ENCODE data around the gene TOMM40L. TPM values are rescaled to one million over a fixed set of nuclear protein-coding genes. Genes with fewer than 3 reads are reported as not detected.

The TOMM40L gene
- total RNA-seq: 22.4 TPM

- DNase-seq (ENCODE audit: low spot score in 2 of 2) (peak; percentile 74 to 86), FAIRE-seq (peak; percentile 98)
These were observed at the start of gene TOMM40L for GRCh38 chr1:161225534-161226319. TOMM40L (plus strand) TSS chr1:161226060; CDS start chr1:161226490, 430 bp downstream.

GRCh38 chr1:161176468-161177111 lies 49.3 kb upstream of the TOMM40L start:
- DNase-seq (ENCODE audit: low spot score in 2 of 2) (no peak), FAIRE-seq (no peak)

DNA sequence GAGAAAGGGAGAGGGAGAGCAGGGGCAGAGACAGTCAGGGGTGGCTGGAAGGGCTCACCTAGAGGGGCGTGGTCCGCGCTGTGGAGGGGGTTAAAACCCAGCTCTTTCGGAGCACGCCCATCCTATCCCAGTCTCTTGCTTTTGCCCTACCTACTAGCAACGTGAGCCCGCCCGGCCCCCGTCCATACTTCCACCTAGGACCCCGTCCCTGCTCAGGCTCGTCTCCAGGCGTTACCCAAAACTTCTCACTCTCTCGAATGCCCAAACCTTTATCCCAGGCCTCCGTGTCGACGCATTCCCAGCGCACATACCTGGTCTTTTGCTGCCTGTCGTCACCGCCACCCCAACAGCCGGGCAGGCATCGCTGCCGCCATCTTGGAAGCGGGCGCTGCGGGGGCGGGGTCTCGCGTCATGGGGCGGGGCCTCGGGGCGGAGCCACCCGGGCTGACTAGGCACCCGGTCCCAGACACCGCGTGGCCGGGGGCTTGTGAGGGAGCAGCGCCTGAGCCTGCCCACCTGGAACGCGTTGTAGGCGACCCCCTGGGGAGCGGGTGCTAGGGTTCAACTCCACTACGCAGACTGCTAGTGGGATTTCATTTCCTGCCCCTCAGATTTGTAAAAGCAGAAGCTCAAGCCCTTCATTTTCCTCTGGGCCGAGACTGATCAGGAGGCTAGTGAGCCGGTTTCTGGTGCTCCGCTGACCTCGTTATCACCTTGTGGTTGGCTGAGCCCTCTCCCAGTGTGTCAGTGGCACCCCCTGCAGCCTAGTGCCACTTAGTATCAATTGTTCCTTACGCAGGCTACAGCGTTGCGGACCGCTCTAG lies 48.5 kb upstream of the TOMM40L start, which contains the start of gene B4GALT3:
B4GALT3 (minus strand) TSS at position 396 of the 824 bp plus-strand sequence. CDS start 1,447 bp downstream, outside the sequence.
- DNase-seq (ENCODE audit: low spot score in 2 of 2) (peak; percentile 87 to 98), FAIRE-seq (no peak)

GRCh38 chr1:161177936-161178244 lies 48.0 kb upstream of the TOMM40L start:
- DNase-seq (ENCODE audit: low spot score in 2 of 2): no peak
- FAIRE-seq: no peak

DNA sequence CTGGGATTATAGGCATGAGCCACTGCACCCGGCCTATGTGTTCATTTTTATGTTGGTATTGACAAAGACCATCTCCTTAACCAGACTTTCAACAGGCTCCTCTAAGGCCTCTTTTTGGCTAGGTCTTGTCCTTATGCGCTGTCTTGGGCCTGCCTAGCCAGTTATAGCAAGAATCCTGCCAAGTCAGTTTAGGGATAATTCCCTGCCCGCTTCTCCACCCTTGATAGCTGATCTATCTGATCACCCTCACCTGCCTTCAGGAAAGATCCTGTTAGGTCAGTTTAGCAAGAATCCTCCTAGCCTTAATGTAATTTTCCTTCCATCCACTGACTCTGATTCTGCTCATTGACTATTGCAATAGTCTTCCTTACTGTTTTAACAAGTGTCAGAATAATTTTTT lies 46.2 kb upstream of the TOMM40L start:
- FAIRE-seq (no peak), DNase-seq (ENCODE audit: low spot score in 2 of 2) (no peak)

GRCh38 chr1:161180639-161181038 lies 45.2 kb upstream of the TOMM40L start:
- no peak for DNase-seq (ENCODE audit: low spot score in 2 of 2)
- no peak for FAIRE-seq

GRCh38 chr1:161182214-161182613 lies 43.6 kb upstream of the TOMM40L start:
- DNase-seq (ENCODE audit: low spot score in 2 of 2): no peak
- FAIRE-seq: no peak

DNA sequence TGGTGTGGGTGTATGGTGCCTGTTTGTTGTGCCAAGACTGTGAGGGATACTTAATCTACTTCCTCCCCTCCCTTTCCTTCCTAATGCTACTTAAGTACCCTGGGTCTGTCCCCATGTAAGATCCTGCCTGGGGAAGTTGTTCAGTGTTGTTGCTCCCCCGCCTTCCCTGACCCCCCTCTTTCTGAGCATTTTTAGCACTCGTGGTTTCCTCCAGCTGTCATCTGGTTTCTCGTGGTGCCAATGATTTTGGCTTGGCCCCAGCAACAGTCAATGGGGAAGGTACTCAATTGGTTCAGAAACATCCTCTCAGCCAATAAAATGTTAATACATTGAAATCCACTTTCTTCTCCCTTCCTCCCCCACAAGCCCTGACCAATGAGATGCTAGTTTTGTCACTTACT lies 40.6 kb upstream of the TOMM40L start:
- DNase-seq (ENCODE audit: low spot score in 2 of 2) (peak in 1 of 2 donors; percentile 59), FAIRE-seq (no peak)

DNA sequence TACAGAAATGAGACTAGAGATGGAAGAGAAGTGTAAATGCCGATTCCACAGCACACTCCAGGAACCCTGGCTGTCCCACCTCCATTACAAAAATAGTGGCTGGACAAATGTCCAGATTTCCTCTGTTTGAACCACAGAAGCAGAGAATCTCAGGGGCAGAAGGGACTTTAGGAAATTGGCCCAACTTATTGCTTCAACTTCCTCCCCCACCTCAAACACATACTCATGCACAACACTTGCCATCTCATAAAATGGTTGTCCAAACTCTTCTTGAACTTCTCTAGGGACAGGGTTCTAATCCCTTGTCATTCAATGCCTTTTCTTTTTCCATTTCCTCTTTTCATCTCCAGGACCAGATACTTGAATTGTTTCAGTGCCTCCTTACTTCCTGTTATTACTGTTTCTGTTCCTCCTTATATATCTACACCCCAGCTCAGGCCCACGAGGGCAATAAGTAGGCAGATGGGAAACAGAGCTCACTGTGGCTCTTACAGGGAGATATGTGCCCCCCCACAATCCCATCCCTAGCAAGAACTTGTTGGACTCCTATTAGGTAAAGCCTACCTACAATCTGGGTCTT lies 40.0 kb upstream of the TOMM40L start:
- FAIRE-seq (no peak), DNase-seq (ENCODE audit: low spot score in 2 of 2) (no peak)

DNA sequence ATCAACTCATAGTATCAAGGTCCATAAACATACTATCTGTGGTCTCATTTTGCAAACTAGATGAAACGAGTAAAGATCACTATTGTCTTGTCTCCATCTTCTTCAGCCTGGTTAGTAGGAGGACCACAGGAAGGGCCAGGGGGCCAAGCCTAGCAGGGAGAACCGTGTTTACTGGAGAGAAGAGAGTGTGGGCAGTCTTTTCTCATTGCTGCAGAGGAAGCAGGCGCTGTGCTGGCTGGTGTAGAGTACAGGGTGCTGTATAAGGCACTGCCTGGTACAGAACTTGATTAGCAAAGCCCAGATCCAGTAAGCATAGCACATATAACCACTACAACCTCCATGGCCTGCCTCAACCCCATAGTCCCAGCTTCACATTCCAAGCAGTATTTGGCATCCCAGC lies 38.5 kb upstream of the TOMM40L start:
- FAIRE-seq (no peak), DNase-seq (ENCODE audit: low spot score in 2 of 2) (no peak)

GRCh38 chr1:161188381-161188780 lies 37.5 kb upstream of the TOMM40L start:
- no peak for FAIRE-seq
- no peak for DNase-seq (ENCODE audit: low spot score in 2 of 2)

GRCh38 chr1:161189036-161189435 lies 36.8 kb upstream of the TOMM40L start:
- no peak for FAIRE-seq
- DNase-seq (ENCODE audit: low spot score in 2 of 2): no peak

DNA sequence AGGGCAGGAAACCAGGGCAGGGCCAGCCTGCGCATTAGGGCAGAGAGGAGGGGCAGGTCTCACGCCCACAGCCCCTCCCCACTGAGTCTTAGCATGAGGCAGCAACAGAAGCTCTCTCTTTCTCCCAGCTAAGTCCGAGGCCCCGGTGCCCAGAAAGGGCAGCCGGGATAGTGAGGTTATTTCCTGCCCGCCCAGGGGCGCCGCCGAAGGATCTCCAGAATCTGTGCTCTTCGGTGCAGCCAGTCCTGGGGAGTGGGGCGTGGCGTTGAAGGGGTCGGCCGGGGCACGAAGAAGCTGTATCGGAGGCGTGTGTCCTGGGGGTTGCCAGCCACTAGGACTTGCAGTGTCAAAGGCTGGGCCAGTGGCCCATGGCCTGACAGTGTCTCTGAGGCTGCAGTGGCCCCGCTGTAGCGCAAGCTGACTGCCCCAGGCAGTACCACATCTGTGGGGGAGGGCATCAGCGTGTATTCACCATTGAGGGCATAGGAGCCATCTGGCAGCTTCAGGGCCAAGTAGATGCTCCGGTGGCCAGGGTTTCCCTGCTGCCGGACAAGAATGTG lies 34.8 kb upstream of the TOMM40L start:
- DNase-seq (ENCODE audit: low spot score in 2 of 2) (no peak), FAIRE-seq (no peak)

DNA sequence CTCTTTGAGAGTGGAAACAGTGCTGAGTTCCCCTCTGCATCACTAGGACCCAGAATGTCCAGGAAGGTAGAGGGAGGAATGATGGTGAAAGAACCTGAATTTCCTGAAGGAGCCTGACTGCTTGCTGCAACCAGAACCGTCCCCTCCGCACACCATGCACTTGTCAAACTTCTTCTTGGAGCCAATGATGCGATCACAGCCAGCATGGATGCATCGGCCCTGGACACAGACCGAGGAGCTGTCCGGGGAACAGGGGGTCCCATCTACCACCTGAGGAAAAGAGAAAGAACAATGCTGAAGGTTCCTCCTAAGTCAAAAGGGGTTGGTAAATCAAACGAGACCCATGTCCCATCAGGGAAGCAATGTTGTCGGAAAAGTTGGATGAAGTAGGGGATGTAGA lies 33.9 kb upstream of the TOMM40L start:
- no peak for DNase-seq (ENCODE audit: low spot score in 2 of 2)
- FAIRE-seq: no peak

GRCh38 chr1:161192476-161193465 lies 33.1 kb upstream of the TOMM40L start:
- DNase-seq (ENCODE audit: low spot score in 2 of 2) (peak; percentile 58 to 78), FAIRE-seq (no peak)

GRCh38 chr1:161193561-161194235 lies 32.2 kb upstream of the TOMM40L start:
- DNase-seq (ENCODE audit: low spot score in 2 of 2) (peak; percentile 62 to 63), FAIRE-seq (no peak)

GRCh38 chr1:161195171-161195570 lies 30.7 kb upstream of the TOMM40L start:
- FAIRE-seq (no peak), DNase-seq (ENCODE audit: low spot score in 2 of 2) (no peak)

GRCh38 chr1:161196111-161196510 lies 29.7 kb upstream of the TOMM40L start:
- DNase-seq (ENCODE audit: low spot score in 2 of 2): no peak
- FAIRE-seq: no peak
